ENCODE data around the gene CDPF1.

DNA sequence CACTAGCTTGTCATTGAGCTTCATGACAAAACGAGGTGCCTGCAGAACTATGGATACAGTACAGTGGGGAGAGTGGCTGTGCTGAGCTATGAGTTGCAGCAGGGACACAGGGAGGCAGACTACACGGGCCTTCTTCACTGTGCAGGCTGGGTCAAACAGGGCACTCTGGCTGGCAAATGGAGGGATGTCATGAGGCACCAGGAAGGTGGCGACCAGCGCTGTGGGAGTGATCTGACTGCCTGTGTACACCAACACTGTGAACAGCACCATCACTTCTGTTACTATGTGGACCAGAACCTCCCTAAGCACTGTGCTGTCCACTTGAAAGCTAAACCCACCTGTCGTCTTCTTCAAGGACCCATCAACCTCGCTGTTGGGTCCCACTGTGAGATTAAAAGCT lies 9.9 kb upstream of the CDPF1 start:
- no peak for TF ChIP-seq EZH2 (IDR thresholded peaks at IDR 0.05)
- TF ChIP-seq, protein P1, sequence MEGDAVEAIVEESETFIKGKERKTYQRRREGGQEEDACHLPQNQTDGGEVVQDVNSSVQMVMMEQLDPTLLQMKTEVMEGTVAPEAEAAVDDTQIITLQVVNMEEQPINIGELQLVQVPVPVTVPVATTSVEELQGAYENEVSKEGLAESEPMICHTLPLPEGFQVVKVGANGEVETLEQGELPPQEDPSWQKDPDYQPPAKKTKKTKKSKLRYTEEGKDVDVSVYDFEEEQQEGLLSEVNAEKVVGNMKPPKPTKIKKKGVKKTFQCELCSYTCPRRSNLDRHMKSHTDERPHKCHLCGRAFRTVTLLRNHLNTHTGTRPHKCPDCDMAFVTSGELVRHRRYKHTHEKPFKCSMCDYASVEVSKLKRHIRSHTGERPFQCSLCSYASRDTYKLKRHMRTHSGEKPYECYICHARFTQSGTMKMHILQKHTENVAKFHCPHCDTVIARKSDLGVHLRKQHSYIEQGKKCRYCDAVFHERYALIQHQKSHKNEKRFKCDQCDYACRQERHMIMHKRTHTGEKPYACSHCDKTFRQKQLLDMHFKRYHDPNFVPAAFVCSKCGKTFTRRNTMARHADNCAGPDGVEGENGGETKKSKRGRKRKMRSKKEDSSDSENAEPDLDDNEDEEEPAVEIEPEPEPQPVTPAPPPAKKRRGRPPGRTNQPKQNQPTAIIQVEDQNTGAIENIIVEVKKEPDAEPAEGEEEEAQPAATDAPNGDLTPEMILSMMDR (IDR thresholded peaks at IDR 0.05): no peak

All from neural progenitor cell (in vitro differentiated cells).